Measurements from ENCODE around the gene SLU7.

DNA sequence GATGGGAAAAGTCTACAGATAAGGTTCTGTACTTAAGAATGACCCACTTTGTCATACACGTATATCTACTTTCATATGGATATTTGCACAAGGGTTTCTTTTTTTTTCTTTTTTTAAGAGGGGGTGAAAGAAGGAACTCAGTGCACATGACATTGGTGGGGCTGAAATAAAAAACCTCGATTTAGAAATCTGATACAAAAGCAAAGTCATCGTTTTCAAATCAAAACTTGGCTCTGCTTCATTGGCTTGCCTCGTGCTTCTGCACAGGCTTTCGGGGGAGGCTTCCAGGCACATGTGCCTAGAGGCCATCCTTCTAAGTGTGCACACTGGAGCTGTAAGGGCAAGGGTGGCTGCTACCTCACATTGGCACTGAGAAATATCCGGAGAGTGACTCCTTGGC is 33.9 kb upstream of the SLU7 start:
- TF ChIP-seq, protein P1, sequence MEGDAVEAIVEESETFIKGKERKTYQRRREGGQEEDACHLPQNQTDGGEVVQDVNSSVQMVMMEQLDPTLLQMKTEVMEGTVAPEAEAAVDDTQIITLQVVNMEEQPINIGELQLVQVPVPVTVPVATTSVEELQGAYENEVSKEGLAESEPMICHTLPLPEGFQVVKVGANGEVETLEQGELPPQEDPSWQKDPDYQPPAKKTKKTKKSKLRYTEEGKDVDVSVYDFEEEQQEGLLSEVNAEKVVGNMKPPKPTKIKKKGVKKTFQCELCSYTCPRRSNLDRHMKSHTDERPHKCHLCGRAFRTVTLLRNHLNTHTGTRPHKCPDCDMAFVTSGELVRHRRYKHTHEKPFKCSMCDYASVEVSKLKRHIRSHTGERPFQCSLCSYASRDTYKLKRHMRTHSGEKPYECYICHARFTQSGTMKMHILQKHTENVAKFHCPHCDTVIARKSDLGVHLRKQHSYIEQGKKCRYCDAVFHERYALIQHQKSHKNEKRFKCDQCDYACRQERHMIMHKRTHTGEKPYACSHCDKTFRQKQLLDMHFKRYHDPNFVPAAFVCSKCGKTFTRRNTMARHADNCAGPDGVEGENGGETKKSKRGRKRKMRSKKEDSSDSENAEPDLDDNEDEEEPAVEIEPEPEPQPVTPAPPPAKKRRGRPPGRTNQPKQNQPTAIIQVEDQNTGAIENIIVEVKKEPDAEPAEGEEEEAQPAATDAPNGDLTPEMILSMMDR (conservative IDR thresholded peaks at IDR 0.05), result no peak
- TF ChIP-seq ZFX (IDR thresholded peaks at IDR 0.05), result no peak

All from C4-2B (cell line).